NCI-H82 treated with DMSO at 0.1 percent for 48 hours (cell line): ENCODE results near the gene KCNJ2.

ENCODE experiments used
- DNase-seq: peaks from one replicate; lab custom pipeline; 2025; ENCODE audit not compliant: unreplicated experiment; lab: John Stamatoyannopoulos, UW

Gene KCNJ2

DNA sequence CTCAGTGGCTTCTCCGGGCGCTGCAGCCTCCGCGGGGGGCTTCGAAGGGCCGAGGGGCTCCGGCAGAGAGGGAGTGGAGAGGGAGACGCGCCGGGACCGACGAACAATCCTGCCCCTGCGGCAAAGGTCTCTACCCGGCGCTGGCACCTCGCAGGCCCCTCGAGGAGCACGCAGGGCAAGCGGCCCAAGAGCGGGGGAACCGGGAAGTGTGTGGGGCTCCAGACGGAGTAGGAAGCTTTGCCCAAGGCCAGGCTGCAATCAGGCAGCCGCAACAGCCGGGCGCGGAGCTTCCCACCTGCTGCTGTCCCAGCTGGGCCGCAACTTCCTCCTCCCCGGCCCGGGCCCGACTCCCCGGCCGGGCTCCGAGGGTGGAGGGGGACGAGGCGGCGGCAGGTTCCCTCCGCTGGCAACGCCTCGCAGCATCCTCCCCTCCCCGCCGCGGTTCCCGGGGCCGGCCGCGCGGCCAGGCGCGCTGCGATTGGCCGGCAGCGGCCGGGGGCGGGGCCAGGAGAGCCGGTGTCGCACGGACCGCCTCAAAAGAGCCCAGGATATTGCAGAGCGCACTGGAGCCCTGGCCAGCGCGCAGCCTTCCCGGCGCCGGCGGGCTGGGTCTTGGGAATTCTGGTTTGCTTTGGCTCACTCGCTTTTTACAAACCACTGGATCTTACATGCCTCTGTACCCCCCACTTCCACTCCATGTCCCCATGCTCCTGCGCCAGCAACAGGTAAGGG is at the start of gene KCNJ2:
KCNJ2 (plus strand) TSS at position 556 of the 732 bp plus-strand sequence. CDS start 5,508 bp downstream, outside the sequence.
- DNase-seq: peak; percentile 72

DNA sequence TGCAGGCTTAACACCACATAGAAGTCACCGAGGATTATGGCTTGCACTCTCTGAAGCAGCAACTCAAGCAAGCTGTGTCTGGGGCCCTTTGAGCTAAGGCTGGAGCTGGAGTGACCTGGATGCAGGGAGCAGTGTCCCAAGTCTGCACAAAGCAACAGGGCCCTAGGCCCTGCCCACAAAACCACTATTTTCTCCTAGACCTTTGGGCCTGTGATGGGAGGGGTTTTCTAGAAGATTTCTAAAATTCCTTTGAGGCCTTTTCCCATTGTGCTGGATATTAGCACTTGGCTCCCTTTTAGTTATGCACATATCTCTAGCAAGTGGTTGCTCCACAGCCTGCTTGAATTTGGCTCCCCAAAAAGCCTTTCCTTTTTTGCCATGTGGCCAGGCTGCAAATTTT is 49.8 kb upstream of the KCNJ2 start:
- no peak for DNase-seq

DNA sequence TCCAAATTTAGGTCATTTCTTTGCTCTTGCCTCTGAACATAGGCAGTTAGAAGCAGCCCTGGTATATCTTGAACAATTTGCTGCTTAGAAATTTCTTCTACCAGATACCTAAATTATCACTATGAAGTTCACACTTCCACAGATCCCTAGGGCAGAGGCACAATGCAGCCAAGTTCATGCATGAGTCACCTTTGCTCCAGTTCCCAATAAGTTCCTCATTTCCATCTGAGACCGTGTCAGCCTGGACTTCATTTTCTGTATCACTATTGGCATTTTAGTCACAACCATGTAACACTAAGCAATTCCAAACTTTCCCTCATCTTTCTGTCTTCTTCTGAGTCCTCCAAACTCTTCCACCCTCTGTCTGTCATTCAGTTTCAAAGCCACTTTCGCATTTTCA is 49.3 kb upstream of the KCNJ2 start:
- DNase-seq: no peak

DNA sequence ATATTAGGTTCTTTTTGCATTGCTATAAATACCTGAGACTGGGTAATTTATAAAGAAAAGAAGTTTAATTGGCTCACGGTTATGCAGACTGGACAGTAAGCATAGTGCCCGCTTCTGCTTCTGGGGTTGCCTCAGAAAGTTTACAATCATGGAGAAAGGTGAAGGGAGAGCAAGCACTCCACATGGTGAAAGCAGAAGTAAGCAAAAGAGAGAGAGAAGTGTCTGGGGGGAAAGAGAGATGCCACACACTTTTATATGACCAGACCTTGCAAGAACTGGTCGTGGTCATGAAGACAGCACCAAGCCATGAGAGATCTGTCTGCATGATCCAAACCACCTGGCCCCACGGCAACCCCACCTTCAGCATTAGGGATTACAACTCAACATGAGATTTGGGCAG is 48.9 kb upstream of the KCNJ2 start:
- DNase-seq: no peak

DNA sequence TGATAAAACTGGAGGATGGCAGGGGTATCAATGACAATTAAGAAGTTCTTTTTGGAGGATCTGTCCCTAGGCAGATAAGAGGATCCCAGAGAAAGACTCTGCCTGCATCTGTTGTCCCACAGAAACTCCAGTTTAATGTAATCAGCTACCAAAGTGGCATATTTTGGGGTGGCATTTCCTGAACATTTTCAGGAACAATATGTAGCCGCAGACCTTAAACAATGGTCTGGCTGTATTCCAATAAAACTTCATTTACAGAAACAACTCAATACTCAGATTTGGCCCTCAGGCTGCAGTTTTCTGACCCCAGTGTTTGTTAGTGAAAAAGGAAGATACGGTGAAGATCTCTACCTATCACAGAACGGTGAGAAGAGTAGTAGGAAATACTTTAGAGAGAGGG is 48.2 kb upstream of the KCNJ2 start:
- DNase-seq: peak; percentile 50

DNA sequence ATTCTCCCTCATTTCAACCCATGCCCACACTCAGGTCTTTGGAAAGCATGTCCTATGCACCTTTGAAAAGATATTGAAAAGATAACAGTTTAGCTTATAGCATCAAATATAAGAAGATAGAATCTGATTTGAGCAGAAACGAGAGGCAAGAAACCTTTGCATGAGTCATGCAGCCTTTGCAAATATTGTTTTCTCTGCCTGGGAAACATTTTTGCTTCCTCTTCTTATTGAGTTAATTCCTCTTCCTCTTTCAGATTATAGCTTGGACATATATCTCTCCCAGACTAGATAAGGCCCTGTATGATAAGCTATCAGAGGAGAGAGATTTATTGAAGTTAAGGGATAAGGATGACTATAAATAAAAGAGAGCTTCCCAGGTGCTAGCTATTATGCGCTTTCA is 46.1 kb upstream of the KCNJ2 start:
- no peak for DNase-seq

DNA sequence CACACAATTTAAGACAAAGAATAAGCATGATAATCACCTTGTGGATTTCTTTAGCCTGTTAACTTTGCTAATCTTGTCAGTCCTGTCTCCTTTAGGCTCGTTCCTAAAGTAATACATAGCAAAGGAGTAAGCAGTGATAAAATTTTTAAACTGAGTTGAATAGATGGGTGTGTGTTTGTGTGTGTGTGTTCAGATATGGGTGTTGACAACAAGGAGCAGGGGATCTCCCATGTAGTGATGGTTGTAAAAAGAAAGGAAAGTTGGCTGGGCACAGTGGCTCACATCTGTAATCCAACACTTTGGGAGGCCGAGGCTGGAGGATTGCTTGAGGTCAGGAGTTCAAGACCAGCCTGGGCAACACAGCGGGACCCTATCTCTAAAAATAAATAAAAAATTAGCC is 44.6 kb upstream of the KCNJ2 start:
- no peak for DNase-seq

DNA sequence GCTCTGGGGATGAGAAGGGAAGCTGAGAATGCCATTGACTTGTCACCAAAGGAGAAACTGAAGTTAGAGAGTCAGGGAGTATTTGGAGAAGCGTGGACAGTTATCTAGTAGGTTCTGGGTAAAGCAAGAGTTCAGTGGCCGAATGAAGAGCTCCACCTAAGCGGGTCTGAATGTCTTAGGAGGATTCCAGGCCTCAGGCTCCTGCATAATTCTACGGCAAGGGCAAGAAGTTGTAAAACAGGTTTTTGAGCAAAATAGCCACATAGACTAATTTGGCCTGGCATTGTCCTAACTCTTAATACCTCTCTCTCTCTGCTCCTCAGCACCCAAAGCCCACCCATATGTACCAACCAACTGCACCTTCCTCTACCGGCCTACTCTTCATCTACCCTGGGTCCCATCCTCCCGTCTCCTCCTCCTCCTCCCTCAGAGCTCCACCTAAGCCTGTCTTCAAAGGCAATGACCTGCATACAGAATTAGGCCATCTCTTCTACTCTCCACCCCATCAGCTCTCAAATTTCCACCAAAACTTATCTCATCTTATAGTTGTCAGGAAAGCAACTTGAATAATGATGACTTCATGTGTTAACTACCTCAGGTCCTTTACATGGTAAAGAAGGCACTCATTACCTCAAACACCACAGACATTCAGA is 42.0 kb upstream of the KCNJ2 start:
- DNase-seq: no peak

DNA sequence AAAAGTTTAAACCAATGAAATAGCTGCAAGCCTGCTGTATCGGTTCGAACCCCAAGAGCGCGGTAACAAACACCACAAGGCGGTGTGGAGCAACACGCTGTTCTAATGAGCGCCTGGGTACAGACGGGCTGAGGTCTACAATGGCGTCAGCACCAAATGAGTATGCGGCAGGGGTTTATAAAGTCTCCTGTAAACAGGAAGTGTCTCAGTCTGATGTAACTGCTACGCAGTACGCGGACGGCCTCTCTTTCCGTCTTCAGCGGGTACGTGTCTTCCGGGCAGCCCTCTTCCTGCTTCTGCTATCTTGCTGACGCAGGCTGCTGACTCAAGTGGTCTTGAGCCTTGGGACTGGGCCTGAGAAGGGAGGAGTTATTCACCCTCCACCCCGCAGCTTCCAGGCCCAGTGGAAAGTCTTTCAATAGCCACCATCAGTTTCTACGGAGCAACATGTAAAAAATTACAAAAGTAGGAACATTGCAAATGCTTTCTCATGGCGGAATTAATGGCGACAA is 40.5 kb upstream of the KCNJ2 start:
- DNase-seq: no peak

DNA sequence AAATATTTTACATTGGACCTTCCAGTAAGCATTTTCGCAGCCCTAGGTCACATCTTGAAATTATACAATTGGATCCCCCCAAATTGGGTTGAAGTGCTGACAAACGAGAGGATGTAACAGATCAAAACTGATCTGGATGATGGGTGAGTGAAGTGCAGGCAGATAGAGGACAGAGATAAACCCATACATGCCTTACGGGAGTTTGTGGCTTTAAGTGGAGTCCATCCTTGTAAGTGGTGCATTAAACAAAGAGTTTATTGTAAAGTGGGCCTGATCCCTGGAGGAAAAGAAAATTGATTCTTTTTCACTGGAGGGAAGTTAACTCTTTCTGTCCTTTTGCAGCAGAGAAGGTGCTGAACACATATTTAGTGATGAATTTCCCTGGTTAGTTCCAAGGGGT is 39.0 kb upstream of the KCNJ2 start:
- no peak for DNase-seq

DNA sequence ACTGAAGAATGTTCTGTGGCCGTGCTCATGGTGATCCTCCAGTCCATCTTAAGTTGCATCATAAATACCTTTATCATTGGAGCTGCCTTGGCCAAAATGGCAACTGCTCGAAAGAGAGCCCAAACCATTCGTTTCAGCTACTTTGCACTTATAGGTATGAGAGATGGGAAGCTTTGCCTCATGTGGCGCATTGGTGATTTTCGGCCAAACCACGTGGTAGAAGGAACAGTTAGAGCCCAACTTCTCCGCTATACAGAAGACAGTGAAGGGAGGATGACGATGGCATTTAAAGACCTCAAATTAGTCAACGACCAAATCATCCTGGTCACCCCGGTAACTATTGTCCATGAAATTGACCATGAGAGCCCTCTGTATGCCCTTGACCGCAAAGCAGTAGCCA is 36.8 kb upstream of the KCNJ2 start:
- DNase-seq: no peak

DNA sequence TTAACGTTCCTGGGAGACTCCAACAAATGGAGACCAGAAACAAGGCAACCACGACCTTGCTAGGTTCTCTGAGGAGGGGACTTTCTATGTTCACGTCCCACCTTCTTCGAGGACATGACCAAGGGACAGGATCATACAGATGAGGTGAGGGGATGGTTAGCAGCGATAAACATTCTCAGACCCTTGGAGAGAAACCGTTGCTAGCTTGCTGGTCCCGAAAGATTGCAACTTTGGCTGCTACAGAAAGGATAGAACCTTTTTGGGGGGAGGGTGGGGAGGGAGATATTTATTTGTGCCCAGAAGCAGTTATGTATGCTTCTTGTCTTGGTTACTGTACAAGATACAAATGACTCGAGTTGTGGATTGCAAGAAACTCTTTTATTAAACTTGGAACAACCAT is 35.3 kb upstream of the KCNJ2 start:
- DNase-seq: no peak

DNA sequence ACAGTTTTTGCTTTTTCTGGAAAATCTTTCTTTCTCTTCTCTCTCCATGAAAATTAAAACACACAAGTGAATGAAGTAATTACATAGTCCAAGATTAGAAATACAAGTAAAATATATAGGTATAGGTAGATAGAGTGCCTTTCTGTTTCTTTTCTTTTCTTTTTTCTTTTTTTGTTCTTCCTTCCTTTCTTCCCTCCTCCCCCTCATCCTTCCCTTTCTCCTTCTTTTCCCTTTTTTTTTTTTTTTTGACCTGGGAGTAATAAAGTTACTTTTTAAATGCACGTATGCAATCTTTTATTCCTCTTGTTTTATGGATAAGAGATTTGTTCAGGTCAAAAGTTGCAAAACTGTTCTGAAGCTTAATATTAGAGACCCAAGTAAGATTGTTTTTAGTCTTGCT is 34.6 kb upstream of the KCNJ2 start:
- DNase-seq: no peak

DNA sequence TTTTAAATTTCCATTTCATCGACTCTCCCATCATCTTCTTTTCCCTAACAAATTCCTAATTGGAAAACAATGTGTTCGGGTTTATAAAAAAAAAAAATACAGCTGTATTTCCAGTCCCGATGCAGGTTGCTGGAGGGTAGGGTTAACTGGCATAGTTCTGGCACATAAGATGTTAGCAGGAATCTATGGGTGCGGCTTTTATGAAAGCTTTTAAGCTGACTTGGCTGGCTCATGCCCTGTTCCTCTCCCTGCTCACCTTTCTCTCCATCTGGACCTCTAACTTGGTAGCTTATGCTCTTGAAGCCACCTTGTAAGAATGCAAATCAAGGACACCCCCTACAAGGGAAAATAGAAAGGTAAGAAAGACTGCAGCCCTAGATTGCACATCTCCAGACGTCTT is 33.2 kb upstream of the KCNJ2 start:
- DNase-seq: no peak

DNA sequence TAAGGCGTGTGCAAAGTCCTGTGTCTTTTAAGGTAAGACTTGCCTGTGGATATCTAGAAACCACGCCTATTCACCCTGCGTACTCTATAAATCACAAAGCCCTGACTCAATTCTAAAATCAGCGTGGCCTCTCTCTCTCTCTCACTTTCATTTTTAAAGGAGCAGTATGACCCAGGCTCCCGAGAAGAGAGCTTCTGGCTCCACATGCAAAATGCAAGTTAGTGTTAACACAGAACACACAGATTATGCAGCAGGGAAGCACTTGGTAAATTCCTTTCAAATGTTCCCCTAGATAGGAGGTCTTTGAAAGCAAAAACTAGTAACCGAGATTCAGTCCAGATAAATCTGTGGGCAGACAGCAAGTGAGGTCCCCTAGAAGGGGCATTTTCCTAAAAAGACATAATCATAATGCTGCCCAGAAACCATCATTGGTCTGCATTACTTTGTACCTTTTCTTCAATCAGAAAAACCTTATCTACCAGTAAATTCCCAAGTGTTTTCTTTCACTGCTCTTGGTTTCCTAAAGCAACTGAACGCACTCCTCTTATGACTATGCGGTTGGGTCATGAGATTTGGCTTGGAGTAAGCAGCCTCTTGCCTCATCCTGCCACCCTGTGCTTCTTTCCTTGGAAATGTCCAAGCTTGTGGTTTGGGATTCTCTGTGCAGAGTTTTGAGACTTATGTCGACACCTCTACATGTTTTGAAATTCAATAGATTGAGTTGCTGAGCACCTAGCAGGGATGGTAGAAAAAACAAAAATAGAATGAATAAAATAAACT is 31.7 kb upstream of the KCNJ2 start:
- DNase-seq: no peak

DNA sequence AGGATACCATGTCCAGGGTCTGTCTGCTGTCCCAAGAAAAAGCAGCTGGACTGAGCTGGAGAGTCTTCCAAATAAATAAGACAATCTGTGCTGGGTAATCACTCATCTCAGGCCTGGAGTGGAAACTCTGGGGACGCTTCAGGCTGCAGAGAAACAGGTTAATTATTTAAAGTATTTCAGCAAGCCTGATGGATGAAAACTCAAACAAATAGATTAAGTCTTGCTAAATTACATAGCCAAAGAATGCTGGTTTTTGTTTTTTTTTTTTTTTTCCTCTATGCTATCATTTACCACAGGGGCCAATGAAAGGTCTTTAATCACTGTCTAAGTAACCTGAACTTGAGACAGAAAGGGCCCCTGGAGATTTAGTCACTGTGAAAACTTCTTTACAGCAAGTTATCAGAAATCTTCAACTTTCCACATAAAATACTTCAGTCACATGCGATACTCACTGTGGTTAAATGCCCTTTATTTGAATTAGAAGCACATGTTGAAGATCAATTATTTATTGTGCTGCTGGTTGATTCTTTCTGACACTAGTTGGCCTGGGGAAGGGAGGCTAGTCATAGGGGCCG is 31.0 kb upstream of the KCNJ2 start:
- no peak for DNase-seq

DNA sequence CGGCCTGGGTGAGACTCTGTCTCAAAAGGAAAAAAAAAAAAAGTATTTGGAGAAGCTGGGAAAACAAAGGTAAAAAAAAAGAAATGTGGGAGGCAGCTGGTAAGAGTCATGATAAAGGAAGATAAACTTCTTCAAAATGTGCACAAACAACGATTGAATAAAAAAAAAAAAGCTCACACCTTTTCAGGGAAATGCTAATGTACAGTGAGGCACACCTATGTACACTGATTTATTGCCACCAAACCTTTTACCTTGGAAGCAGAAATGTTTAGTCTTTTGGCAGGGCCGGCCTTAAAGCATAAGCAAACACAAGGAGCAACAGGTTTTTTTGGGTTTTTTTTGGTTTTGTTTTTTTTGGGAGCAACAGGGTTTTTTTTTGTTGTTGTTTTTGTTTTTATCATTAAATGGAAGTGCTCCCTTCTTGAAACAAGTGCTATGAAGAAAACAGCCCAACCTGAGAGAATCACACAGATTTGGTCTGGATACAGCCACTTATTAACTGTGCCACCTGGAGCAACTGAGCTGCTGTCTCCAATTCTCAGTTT is 29.8 kb upstream of the KCNJ2 start:
- DNase-seq: no peak

DNA sequence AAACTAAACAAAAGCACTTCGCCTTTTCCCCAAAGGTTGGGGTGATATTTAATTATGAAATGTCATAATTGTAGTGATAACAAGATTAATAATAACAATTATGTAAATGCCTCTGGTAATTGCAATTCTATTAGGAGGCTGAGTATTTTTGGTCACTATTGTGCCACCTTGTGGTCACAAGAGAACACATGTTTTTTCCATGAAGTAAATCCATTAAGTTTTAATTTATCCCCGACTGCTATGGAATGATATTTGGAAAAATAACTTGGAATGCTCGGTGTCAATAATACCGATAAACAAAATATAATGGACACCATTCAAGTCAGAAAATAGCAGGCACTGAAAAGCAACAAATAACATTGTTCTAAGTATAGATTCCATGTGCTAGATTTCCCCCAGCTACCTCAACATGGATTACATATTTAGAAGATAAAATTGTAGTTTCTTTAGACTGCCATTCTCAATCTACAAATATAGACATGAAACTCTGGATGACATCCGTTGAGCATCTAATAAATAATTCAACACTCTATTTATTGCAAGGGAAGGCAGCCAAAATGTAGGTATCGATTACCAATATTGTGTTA is 25.0 kb upstream of the KCNJ2 start:
- no peak for DNase-seq

DNA sequence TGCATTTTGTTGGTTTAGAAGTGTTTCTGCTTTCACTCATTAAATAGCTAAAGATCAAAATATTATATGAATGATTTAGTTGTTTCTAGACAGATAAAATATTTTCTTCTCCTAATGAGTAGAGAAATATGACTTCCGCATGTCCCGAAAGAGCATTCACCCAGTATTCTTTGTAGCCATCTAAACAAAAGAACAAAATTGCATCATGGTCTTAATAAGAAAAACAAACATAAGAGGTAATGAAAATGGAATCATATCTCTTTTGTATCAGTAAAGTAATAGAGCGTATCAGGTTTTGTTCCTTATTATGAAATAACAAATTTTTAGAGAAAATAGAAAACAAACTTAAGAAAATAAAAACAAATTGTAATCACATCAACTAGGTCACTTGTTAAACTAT is 16.1 kb upstream of the KCNJ2 start:
- no peak for DNase-seq

DNA sequence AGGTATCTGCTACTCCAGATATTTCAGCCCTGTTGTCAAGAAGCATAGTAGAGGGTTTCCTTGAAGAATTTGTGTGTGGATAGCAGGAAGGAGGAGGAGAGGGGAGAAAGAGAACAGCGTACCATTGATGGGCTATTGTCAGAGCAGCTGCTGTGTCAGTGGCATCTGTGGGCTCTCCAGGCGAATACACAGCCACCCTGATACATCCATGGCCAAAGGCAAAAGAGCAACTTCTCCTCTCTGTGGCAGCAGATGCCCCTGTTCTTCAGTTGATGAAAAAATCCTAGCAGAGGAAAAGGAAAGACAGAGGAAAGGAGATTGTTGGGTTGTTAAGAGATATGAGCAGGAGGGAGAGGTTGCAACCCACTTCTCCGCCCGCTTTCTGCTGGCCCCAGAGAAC is 12.2 kb upstream of the KCNJ2 start:
- no peak for DNase-seq

DNA sequence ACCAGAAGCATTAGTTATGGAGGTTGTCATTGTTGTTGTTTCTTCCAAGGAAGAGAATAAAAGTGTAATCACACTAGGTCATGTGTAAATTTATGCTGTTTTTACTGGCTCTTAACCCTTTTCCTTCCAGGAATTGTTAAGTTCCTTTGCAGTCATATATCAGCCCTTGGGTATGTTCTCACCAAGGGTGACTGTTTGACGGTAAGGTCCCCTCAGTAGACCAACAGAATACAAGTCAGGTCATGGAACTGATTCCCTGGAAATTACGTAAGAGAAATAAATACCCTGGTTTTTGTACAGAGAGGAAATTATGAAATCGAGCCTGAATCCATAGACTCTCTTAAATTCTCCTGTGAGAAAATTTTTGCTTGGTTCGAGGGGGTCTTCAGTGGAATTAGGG is 11.2 kb upstream of the KCNJ2 start:
- DNase-seq: no peak
